Gastroesophageal sphincter (tissue), 3 donors: ENCODE measurements around the gene CDH4.

Experiments
- POLR2A ChIP-seq, 2 donors: fragments of 450-650 bp; IDR thresholded peaks; one replicate each; pipeline ENCODE4 v1.6.1; 2017; ENCODE audit warnings: antibody characterized with exemption in 2 of 2, mild to moderate bottlenecking in 2 of 2, moderate library complexity in 1 of 2
- TF ChIP-seq, protein P1 (sequence below), 4 experiments: fragments of 200-600 bp in 2 of 4; fragments of 450-650 bp in 2 of 4; sonication (generic) in 1 of 4; IDR thresholded peaks; one replicate each; pipeline ENCODE4 v1.5.1; 2017 to 2019; ENCODE audit warnings: antibody characterized with exemption in 4 of 4, mild to moderate bottlenecking in 2 of 4, moderate library complexity in 2 of 4

GRCh38 chr20:61638802-61639585 is 386.9 kb downstream of the CDH4 start:
- TF ChIP-seq, protein P1, sequence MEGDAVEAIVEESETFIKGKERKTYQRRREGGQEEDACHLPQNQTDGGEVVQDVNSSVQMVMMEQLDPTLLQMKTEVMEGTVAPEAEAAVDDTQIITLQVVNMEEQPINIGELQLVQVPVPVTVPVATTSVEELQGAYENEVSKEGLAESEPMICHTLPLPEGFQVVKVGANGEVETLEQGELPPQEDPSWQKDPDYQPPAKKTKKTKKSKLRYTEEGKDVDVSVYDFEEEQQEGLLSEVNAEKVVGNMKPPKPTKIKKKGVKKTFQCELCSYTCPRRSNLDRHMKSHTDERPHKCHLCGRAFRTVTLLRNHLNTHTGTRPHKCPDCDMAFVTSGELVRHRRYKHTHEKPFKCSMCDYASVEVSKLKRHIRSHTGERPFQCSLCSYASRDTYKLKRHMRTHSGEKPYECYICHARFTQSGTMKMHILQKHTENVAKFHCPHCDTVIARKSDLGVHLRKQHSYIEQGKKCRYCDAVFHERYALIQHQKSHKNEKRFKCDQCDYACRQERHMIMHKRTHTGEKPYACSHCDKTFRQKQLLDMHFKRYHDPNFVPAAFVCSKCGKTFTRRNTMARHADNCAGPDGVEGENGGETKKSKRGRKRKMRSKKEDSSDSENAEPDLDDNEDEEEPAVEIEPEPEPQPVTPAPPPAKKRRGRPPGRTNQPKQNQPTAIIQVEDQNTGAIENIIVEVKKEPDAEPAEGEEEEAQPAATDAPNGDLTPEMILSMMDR (IDR thresholded peaks at IDR 0.05), result no peak
- no peak for TF ChIP-seq POLR2A (IDR thresholded peaks at IDR 0.05)
